Measurements from ENCODE around the gene ANKRD40.

Gene ANKRD40

GRCh38 chr17:50721194-50722010, 13.7 kb upstream of the ANKRD40 start:
- TF ChIP-seq CTCF (IDR thresholded peaks at IDR 0.05; ENCODE audit: low read depth, low read length, poor library complexity, severe bottlenecking) (no peak), EZH2phosphoT487 (IDR thresholded peaks at IDR 0.05; ENCODE audit: borderline replicate concordance, low read length) (no peak)
- peaks cover 77% of the 10 kb centered on the region for H3K79me2 ChIP-seq (ENCODE audit: control insufficient read depth, low read length)
- H3K27me3 ChIP-seq (ENCODE audit: control insufficient read depth, low read length), result no peaks in the 10 kb centered on the region
- H3K27ac ChIP-seq (ENCODE audit: low read depth, low read length), result 0 out of 2 replicates have a peak overlapping the region, but pooled peaks have one; percentile 9
- H3K9me2 ChIP-seq (replicated peaks; ENCODE audit: control insufficient read depth, low read length), result no peaks in the 10 kb centered on the region
- H3F3A ChIP-seq (ENCODE audit: control insufficient read depth, insufficient read depth), result no peaks in the 10 kb centered on the region
- peaks cover 62% of the 10 kb centered on the region for H3K36me3 ChIP-seq (ENCODE audit: control insufficient read depth, low read length)
- H3K4me1 ChIP-seq (ENCODE audit: control insufficient read depth, low read length), result peaks cover 39% of the 10 kb centered on the region
- peak overlapping the region; percentile 82 for H3K4me3 ChIP-seq (ENCODE audit: low read length)
- H3K9me3 ChIP-seq (ENCODE audit: control insufficient read depth, insufficient read depth, low read length), result no peaks in the 10 kb centered on the region
- H4K20me1 ChIP-seq (ENCODE audit: control insufficient read depth, insufficient read depth, low read depth, low read length), result peaks cover 48% of the 10 kb centered on the region
- H3K4me2 ChIP-seq (ENCODE audit: low read length), result peak overlapping the region; percentile 86

- no peak for TF ChIP-seq EZH2phosphoT487 (IDR thresholded peaks at IDR 0.05; ENCODE audit: borderline replicate concordance, low read length)
- TF ChIP-seq CTCF (IDR thresholded peaks at IDR 0.05; ENCODE audit: low read depth, low read length, poor library complexity, severe bottlenecking), result no peak
- peak overlapping the region; percentile 86 for H3K4me2 ChIP-seq (ENCODE audit: low read length)
- H3K36me3 ChIP-seq (ENCODE audit: control insufficient read depth, low read length), result peaks cover 50% of the 10 kb centered on the region
- peaks cover 40% of the 10 kb centered on the region for H4K20me1 ChIP-seq (ENCODE audit: control insufficient read depth, insufficient read depth, low read depth, low read length)
- H3K79me2 ChIP-seq (ENCODE audit: control insufficient read depth, low read length), result peaks cover 64% of the 10 kb centered on the region
- H3K27ac ChIP-seq (ENCODE audit: low read depth, low read length), result peak overlapping the region; percentile 64
- no peaks in the 10 kb centered on the region for H3F3A ChIP-seq (ENCODE audit: control insufficient read depth, insufficient read depth)
- H3K9me3 ChIP-seq (ENCODE audit: control insufficient read depth, insufficient read depth, low read length), result no peaks in the 10 kb centered on the region
- peak overlapping the region; percentile 82 for H3K4me3 ChIP-seq (ENCODE audit: low read length)
- H3K27me3 ChIP-seq (ENCODE audit: control insufficient read depth, low read length), result no peaks in the 10 kb centered on the region
- no peaks in the 10 kb centered on the region for H3K9me2 ChIP-seq (replicated peaks; ENCODE audit: control insufficient read depth, low read length)
- H3K4me1 ChIP-seq (ENCODE audit: control insufficient read depth, low read length), result peaks cover 33% of the 10 kb centered on the region
These were observed 12.4 kb upstream of the ANKRD40 start for GRCh38 chr17:50719924-50720794.

- TF ChIP-seq EZH2phosphoT487 (IDR thresholded peaks at IDR 0.05; ENCODE audit: borderline replicate concordance, low read length) (no peak), CTCF (IDR thresholded peaks at IDR 0.05; ENCODE audit: low read depth, low read length, poor library complexity, severe bottlenecking) (no peak)
- H3K4me2 ChIP-seq (ENCODE audit: low read length), result peak within 1 kb of the TSS; percentile 86
- H3K27me3 ChIP-seq (ENCODE audit: control insufficient read depth, low read length), result no peaks in the 10 kb centered on the region
- peaks cover 56% of the 10 kb centered on the region for H3K79me2 ChIP-seq (ENCODE audit: control insufficient read depth, low read length)
- H3F3A ChIP-seq (ENCODE audit: control insufficient read depth, insufficient read depth), result no peaks in the 10 kb centered on the region
- H3K27ac ChIP-seq (ENCODE audit: low read depth, low read length), result peak within 1 kb of the TSS; percentile 64
- H3K9me3 ChIP-seq (ENCODE audit: control insufficient read depth, insufficient read depth, low read length), result no peaks in the 10 kb centered on the region
- peaks cover 44% of the 10 kb centered on the region for H3K36me3 ChIP-seq (ENCODE audit: control insufficient read depth, low read length)
- H3K4me1 ChIP-seq (ENCODE audit: control insufficient read depth, low read length), result peaks cover 33% of the 10 kb centered on the region
- H3K4me3 ChIP-seq (ENCODE audit: low read length), result peak within 1 kb of the TSS; percentile 82
- no peaks in the 10 kb centered on the region for H3K9me2 ChIP-seq (replicated peaks; ENCODE audit: control insufficient read depth, low read length)
- peaks cover 36% of the 10 kb centered on the region for H4K20me1 ChIP-seq (ENCODE audit: control insufficient read depth, insufficient read depth, low read depth, low read length)
These were observed 11.6 kb upstream of the ANKRD40 start, which contains the start of gene LUC7L3 for GRCh38 chr17:50719144-50719923. Gene LUC7L3 (plus strand): TSS chr17:50719603. CDS start chr17:50719733, 130 bp downstream.

Data from DOHH2 (cell line).